Peyer's patch (tissue), 4 donors: ENCODE measurements around the gene AKAP3. TPM values are rescaled to one million over a fixed set of nuclear protein-coding genes. Genes with fewer than 3 reads are reported as not detected.

ENCODE experiments used
- DNase-seq, 3 donors: peaks; one replicate each; pipeline ENCODE4 v3.0.0-alpha.2; 2017 to 2019
- H3K27ac ChIP-seq, 4 donors: fragments of 200-600 bp; sonication (generic); one replicate each; pipeline ENCODE4 v1.5.1; 2016 to 2019
- H3K27me3 ChIP-seq, 2 donors: fragments of 200-600 bp; sonication (generic); one replicate each; pipeline ENCODE4 v1.5.1; 2019
- H3K36me3 ChIP-seq, 3 donors: fragments of 200-600 bp; sonication (generic); one replicate each; pipeline ENCODE4 v1.5.1; 2016 to 2019
- H3K4me1 ChIP-seq, 4 donors: fragments of 200-600 bp; sonication (generic); one replicate each; pipeline ENCODE4 v1.5.1; 2016 to 2019
- H3K4me3 ChIP-seq, 4 donors: fragments of 200-600 bp; sonication (generic); 1 replicate in 3 of 4; 2 replicates in 1 of 4; pipeline ENCODE4 v1.5.1; 2016 to 2019; ENCODE audit warnings: mild to moderate bottlenecking in 1 of 4
- H3K9me3 ChIP-seq, 4 donors: fragments of 200-600 bp; sonication (generic); one replicate each; pipeline ENCODE4 v1.5.1; 2016 to 2019; ENCODE audit warnings: mild to moderate bottlenecking in 1 of 4
- POLR2A ChIP-seq, 2 donors: fragments of 450-650 bp; IDR thresholded peaks; one replicate each; pipeline ENCODE4 v1.5.1; 2017; ENCODE audit warnings: antibody characterized with exemption in 2 of 2, mild to moderate bottlenecking in 2 of 2, moderate library complexity in 2 of 2
- total RNA-seq, 4 donors: library from RNA; depleted of rRNA; stranded (reverse); fragments of >200 nt; gene quantifications; one replicate each; pipeline ENCODE4 v1.1.0, GENCODE V29; 2016
- TF ChIP-seq, protein P1 (sequence below), 6 experiments: fragments of 450-650 bp in 4 of 6; fragments of 200-600 bp in 2 of 6; sonication (generic) in 1 of 6; IDR thresholded peaks; one replicate each; pipeline ENCODE4 v1.5.1; 2017 to 2019; ENCODE audit warnings: antibody characterized with exemption in 6 of 6, mild to moderate bottlenecking in 3 of 6, moderate library complexity in 1 of 6

Gene AKAP3
- total RNA-seq, 4 donors from 2014 or later: 0.67 to 3.0 (median 2.4) TPM; not detected in 1

DNA sequence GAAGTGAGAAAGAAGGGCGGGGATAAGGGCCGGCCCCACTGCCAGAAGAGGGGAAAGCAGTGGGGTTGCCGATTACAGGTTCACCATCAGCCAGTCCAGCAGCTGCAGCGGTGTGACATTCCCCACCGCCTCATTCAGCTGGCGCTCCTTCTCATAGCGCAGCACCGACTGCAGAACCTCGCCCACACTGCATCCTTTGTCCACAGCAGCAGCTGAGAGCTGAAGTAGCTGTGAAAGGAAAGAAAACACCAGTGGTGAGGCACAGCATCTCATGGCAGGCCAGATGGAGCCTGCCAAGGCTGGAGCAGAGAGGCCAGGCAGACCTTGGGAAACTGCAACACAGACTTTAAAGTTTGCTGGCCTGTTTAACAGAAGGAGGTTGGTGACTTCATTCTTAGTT, 33.2 kb downstream of the AKAP3 start:
- Histone ChIP-seq H3K36me3 (peaks cover 0 to 49% (median 0%) of the 10 kb centered on the region in 3 donors), H3K27ac (no peak overlapping the region), H3K4me1 (no peaks in the 10 kb centered on the region), H3K4me3 (no peak overlapping the region), H3K27me3 (no peaks in the 10 kb centered on the region), H3K9me3 (no peaks in the 10 kb centered on the region)
- TF ChIP-seq, protein P1, sequence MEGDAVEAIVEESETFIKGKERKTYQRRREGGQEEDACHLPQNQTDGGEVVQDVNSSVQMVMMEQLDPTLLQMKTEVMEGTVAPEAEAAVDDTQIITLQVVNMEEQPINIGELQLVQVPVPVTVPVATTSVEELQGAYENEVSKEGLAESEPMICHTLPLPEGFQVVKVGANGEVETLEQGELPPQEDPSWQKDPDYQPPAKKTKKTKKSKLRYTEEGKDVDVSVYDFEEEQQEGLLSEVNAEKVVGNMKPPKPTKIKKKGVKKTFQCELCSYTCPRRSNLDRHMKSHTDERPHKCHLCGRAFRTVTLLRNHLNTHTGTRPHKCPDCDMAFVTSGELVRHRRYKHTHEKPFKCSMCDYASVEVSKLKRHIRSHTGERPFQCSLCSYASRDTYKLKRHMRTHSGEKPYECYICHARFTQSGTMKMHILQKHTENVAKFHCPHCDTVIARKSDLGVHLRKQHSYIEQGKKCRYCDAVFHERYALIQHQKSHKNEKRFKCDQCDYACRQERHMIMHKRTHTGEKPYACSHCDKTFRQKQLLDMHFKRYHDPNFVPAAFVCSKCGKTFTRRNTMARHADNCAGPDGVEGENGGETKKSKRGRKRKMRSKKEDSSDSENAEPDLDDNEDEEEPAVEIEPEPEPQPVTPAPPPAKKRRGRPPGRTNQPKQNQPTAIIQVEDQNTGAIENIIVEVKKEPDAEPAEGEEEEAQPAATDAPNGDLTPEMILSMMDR (IDR thresholded peaks at IDR 0.05): no peak
- no peak for TF ChIP-seq POLR2A (IDR thresholded peaks at IDR 0.05)
- no peak for DNase-seq

DNA sequence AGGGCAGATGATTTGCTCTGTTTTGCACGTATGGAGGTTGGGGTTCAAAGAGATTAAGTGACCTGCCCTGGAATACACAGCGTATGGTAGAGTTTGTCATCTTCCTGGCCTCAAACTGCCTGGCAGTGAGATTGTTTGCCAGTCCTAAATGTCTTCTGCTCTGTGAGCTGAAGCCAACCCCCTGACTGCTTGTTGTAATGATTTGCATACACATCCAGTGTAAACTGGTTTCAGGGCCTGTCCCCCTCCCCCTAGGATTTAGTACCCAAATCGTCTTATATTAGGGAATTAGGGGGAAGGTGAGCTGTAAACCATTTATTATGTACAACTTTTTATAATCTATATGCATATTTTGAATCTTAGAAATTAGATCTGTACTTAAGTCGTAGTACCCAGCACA, 38.4 kb downstream of the AKAP3 start:
- Histone ChIP-seq H3K4me3 (no peak overlapping the region), H3K27me3 (no peaks in the 10 kb centered on the region), H3K9me3 (no peaks in the 10 kb centered on the region), H3K36me3 (peaks cover 0 to 48% (median 0%) of the 10 kb centered on the region in 3 donors), H3K27ac (no peak overlapping the region), H3K4me1 (peaks cover 0 to 14% (median 0%) of the 10 kb centered on the region in 4 donors)
- no peak for DNase-seq
- TF ChIP-seq, protein P1 (IDR thresholded peaks at IDR 0.05): no peak
- no peak for TF ChIP-seq POLR2A (IDR thresholded peaks at IDR 0.05)

GRCh38 chr12:4609071-4609470, 39.8 kb downstream of the AKAP3 start:
- DNase-seq: no peak
- Histone ChIP-seq H3K4me3 (no peak overlapping the region), H3K27ac (no peak overlapping the region), H3K4me1 (peaks cover 0 to 16% (median 0%) of the 10 kb centered on the region in 4 donors), H3K36me3 (peaks cover 0 to 35% (median 0%) of the 10 kb centered on the region in 3 donors), H3K27me3 (no peaks in the 10 kb centered on the region), H3K9me3 (no peaks in the 10 kb centered on the region)
- TF ChIP-seq, protein P1 (IDR thresholded peaks at IDR 0.05): no peak
- TF ChIP-seq POLR2A (IDR thresholded peaks at IDR 0.05): no peak

- Histone ChIP-seq H3K36me3 (peaks cover 0 to 15% (median 0%) of the 10 kb centered on the region in 3 donors), H3K27me3 (no peaks in the 10 kb centered on the region), H3K9me3 (no peaks in the 10 kb centered on the region), H3K4me1 (peaks cover 0 to 16% (median 0%) of the 10 kb centered on the region in 4 donors), H3K27ac (no peak overlapping the region), H3K4me3 (no peak overlapping the region)
- DNase-seq: no peak
- TF ChIP-seq, protein P1 (IDR thresholded peaks at IDR 0.05): no peak
- TF ChIP-seq POLR2A (IDR thresholded peaks at IDR 0.05): no peak
Measured at GRCh38 chr12:4607056-4607455, 41.8 kb downstream of the AKAP3 start.

DNA sequence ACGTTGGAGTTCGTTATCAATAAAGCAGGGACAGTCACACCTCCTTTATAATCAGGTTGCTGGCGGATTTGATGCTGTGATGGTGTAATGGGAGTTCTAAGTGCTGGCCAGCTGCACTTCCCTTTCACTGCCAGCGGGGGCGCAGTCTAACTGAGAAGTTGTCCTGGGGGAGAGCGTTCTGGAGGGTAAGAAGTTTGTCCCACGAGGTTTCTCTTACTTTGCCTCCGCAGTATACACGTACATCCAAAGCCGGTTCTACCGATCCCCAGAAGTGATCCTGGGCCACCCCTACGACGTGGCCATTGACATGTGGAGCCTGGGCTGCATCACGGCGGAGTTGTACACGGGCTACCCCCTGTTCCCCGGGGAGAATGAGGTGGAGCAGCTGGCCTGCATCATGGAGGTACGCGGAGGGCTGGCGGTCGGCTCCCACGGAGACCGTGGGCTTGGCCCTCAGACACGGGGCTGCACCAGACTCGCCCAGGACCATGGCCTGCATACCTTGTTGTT, 44.1 kb downstream of the AKAP3 start:
- Histone ChIP-seq H3K27ac (peak overlapping the region; percentile 41 to 73 (median 50)), H3K4me1 (peaks cover 0 to 16% (median 0%) of the 10 kb centered on the region in 4 donors), H3K4me3 (peak overlapping the region; percentile 56 to 83 (median 70)), H3K27me3 (no peaks in the 10 kb centered on the region), H3K36me3 (no peaks in the 10 kb centered on the region), H3K9me3 (no peaks in the 10 kb centered on the region)
- TF ChIP-seq, protein P1 (IDR thresholded peaks at IDR 0.05): peak; percentile 91 to 99 (median 94)
- peak in 1 of 2 donors; percentile 31 for TF ChIP-seq POLR2A (IDR thresholded peaks at IDR 0.05)
- DNase-seq: peak; percentile 79 to 92 (median 80)
